Measurements from ENCODE around the gene OR52H1. TPM values are rescaled to one million over a fixed set of nuclear protein-coding genes. Genes with fewer than 3 reads are reported as not detected.

OR52H1 gene
- total and polyA plus RNA-seq, 2 of the 4 experiments (the other 2 are of a cell fraction) = 0.18 TPM; not detected in 1

DNA sequence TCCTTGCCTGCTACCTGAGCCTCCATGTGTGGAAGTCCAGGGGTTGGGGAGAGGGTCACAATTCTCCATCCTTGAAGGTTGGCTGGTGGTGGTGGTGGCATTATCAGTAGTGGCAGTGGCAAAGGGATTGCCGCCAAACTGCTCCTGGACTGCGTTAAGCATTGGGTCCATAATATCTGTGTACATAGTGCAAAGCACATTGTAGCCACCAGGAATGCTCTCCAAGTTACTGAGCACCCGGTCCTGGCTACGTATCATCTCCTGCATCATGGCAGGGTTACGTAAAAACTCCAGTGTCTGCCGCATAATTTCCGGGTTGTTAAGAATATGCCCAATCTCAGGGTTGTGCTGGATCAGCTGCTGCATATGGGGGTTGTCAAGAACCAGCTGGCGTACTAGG lies 39.7 kb downstream of the OR52H1 start:
- Histone ChIP-seq H2BK20ac (ENCODE audit: low read depth, low read length) (no peak overlapping the region), H2AFZ (replicated peaks; ENCODE audit: low read length, poor library complexity) (peak overlapping the region; percentile 14), H3K14ac (replicated peaks; ENCODE audit: low read depth, low read length) (no peak overlapping the region), H2AK9ac (replicated peaks; ENCODE audit: low read depth, low read length, poor library complexity) (no peak overlapping the region), H3K9ac (ENCODE audit: low read depth, low read length) (no peak overlapping the region), H3K36me3 (ENCODE audit: control insufficient read depth, insufficient read depth, low read length) (no peaks in the 10 kb centered on the region), H3K23ac (ENCODE audit: low read depth, low read length) (no peak overlapping the region), H4K5ac (ENCODE audit: low read depth, low read length) (no peak overlapping the region), H4K8ac (ENCODE audit: low read depth in 2 of 2, low read length in 2 of 2) (no peak overlapping the region), H3K4me1 (ENCODE audit: control insufficient read depth, insufficient read depth, low read length) (no peaks in the 10 kb centered on the region), H3K27ac (ENCODE audit: insufficient read depth, low read length) (no peak overlapping the region), H3K56ac (ENCODE audit: extremely low read depth, insufficient read depth, low read length) (no peak overlapping the region), H4K20me1 (ENCODE audit: insufficient read depth, low read length) (no peaks in the 10 kb centered on the region), H3K9me3 (ENCODE audit: control insufficient read depth, insufficient read depth, low read length) (no peaks in the 10 kb centered on the region), H4K91ac (ENCODE audit: insufficient read depth, low read depth, low read length) (no peak overlapping the region), H2BK15ac (ENCODE audit: low read depth, low read length) (no peak overlapping the region), H2AK5ac (ENCODE audit: low read depth, low read length) (no peak overlapping the region), H3K4me3 (ENCODE audit: insufficient read depth, low read depth, low read length) (no peak overlapping the region), H3K79me1 (ENCODE audit: low read depth in 1 of 2, low read length in 2 of 2) (no peaks in the 10 kb centered on the region), H3K4ac (ENCODE audit: low read depth, low read length) (no peak overlapping the region), H2BK120ac (ENCODE audit: low read depth, low read length) (no peak overlapping the region), H2BK5ac (ENCODE audit: low read depth, low read length, poor library complexity, severe bottlenecking) (no peak overlapping the region), H3K18ac (ENCODE audit: low read depth, low read length) (no peak overlapping the region), H3K9me1 (ENCODE audit: insufficient read depth, low read length) (no peaks in the 10 kb centered on the region), H3K27me3 (ENCODE audit: control insufficient read depth, insufficient read depth, low read length) (peaks cover 3% of the 10 kb centered on the region), H3K4me2 (ENCODE audit: low read depth, low read length) (no peak overlapping the region)
- CTCF ChIA-PET = no interaction called here
- DNase-seq (no peak), ATAC-seq (ENCODE audit: low read depth) (no peak)
- no peak for TF ChIP-seq MXI1 (IDR thresholded peaks at IDR 0.05; ENCODE audit: borderline replicate concordance, low read depth, low read length)
- TF ChIP-seq RFX5 (IDR thresholded peaks at IDR 0.05; ENCODE audit: low read depth, low read length) = no peak
- no peak for TF ChIP-seq MAFK (IDR thresholded peaks at IDR 0.05; ENCODE audit: low read depth, low read length)
- TF ChIP-seq RAD21 (IDR thresholded peaks at IDR 0.05; ENCODE audit: low read length) = no peak
- TF ChIP-seq SMC3 (IDR thresholded peaks at IDR 0.05; ENCODE audit: low read depth, low read length) = no peak
- TF ChIP-seq BHLHE40 (IDR thresholded peaks at IDR 0.05; ENCODE audit: low read depth, low read length) = no peak
- no peak for TF ChIP-seq MAZ (IDR thresholded peaks at IDR 0.05; ENCODE audit: borderline replicate concordance, low read depth, low read length)
- TF ChIP-seq, protein P1, sequence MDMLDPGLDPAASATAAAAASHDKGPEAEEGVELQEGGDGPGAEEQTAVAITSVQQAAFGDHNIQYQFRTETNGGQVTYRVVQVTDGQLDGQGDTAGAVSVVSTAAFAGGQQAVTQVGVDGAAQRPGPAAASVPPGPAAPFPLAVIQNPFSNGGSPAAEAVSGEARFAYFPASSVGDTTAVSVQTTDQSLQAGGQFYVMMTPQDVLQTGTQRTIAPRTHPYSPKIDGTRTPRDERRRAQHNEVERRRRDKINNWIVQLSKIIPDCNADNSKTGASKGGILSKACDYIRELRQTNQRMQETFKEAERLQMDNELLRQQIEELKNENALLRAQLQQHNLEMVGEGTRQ (IDR thresholded peaks at IDR 0.05; ENCODE audit: low read depth, low read length) = no peak
- TF ChIP-seq FOS (IDR thresholded peaks at IDR 0.05; ENCODE audit: low read depth, low read length) = no peak
- TF ChIP-seq, protein P2, sequence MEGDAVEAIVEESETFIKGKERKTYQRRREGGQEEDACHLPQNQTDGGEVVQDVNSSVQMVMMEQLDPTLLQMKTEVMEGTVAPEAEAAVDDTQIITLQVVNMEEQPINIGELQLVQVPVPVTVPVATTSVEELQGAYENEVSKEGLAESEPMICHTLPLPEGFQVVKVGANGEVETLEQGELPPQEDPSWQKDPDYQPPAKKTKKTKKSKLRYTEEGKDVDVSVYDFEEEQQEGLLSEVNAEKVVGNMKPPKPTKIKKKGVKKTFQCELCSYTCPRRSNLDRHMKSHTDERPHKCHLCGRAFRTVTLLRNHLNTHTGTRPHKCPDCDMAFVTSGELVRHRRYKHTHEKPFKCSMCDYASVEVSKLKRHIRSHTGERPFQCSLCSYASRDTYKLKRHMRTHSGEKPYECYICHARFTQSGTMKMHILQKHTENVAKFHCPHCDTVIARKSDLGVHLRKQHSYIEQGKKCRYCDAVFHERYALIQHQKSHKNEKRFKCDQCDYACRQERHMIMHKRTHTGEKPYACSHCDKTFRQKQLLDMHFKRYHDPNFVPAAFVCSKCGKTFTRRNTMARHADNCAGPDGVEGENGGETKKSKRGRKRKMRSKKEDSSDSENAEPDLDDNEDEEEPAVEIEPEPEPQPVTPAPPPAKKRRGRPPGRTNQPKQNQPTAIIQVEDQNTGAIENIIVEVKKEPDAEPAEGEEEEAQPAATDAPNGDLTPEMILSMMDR (conservative IDR thresholded peaks at IDR 0.05; ENCODE audit: low read depth, low read length) = no peak
- TF ChIP-seq CHD1 (IDR thresholded peaks at IDR 0.05; ENCODE audit: low read depth, low read length) = no peak
- TF ChIP-seq CEBPB (IDR thresholded peaks at IDR 0.05; ENCODE audit: low read depth, low read length) = no peak
- TF ChIP-seq POLR2A (IDR thresholded peaks at IDR 0.05; ENCODE audit: low read depth, low read length) = no peak
- no peak for TF ChIP-seq RCOR1 (IDR thresholded peaks at IDR 0.05; ENCODE audit: insufficient replicate concordance, low read length)
- TF ChIP-seq NFE2L2 (IDR thresholded peaks at IDR 0.05; ENCODE audit: low read depth, low read length) = no peak
- TF ChIP-seq, protein P3, sequence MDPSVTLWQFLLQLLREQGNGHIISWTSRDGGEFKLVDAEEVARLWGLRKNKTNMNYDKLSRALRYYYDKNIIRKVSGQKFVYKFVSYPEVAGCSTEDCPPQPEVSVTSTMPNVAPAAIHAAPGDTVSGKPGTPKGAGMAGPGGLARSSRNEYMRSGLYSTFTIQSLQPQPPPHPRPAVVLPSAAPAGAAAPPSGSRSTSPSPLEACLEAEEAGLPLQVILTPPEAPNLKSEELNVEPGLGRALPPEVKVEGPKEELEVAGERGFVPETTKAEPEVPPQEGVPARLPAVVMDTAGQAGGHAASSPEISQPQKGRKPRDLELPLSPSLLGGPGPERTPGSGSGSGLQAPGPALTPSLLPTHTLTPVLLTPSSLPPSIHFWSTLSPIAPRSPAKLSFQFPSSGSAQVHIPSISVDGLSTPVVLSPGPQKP (IDR thresholded peaks at IDR 0.05; ENCODE audit: borderline replicate concordance, low read depth, low read length) = no peak
- dilution Hi-C loops (cut with HindIII; ENCODE audit: low sequenced_read_pairs, unreplicated experiment) = no loop called here
- BruUV-seq (replicated peaks) = no TSS peak
- POLR2A ChIA-PET (ENCODE audit: unreplicated experiment) = no interaction called here
- intact Hi-C loops (cut with micrococcal nuclease) = no loop called here
- 80% methylated on average over 6 of the region's 8 CpGs; no CpG with 5 or more reads in 1 of the 2 experiments for WGBS, 2 experiments (ENCODE audit: extremely low coverage in 2 of 2, insufficient read length in 1 of 2)
- in situ Hi-C loops (cut with MboI; ENCODE audit: low sequenced_read_pairs) = no loop called here

Data from IMR-90 (cell line).